Naive thymus-derived CD4-positive, alpha-beta T cell (primary cell): Measurements from ENCODE around the gene RNF222. TPM values are rescaled to one million over a fixed set of nuclear protein-coding genes. Genes with fewer than 3 reads are reported as not detected.

ENCODE experiments used
- ATAC-seq: fragments of 150-1000 bp; cut with Tn5 transposase; 2 replicates; pipeline ENCODE4 v1.10.0; 2021; ENCODE audit warnings: mild to moderate bottlenecking, moderate library complexity
- CTCF ChIA-PET: fragments of 350-600 bp; sonication (Branson Sonifier 250); formaldehyde crosslinking; loops from one replicate; lab custom pipeline; 2021; ENCODE audit warnings: antibody characterized with exemption; lab: Charles Lee
- POLR2A ChIA-PET: fragments of 350-600 bp; sonication (Branson Sonifier 250); formaldehyde crosslinking; loops from one replicate; lab custom pipeline; 2021; ENCODE audit warnings: antibody characterized with exemption, inconsistent platforms; lab: Charles Lee
- DNase-seq, 9 donors: peaks; one replicate each; pipeline versions ENCODE4 v3.0.0 to v3.0.0-alpha.2; 2020 to 2022; ENCODE audit warnings: mixed read lengths in 1 of 9
- H3K27ac ChIP-seq: one replicate; pipeline ENCODE4 v1.7.0; 2013; ENCODE audit warnings: mild to moderate bottlenecking, low read depth, low read length, moderate library complexity
- H3K27me3 ChIP-seq, 2 donors: one replicate each; pipeline ENCODE4 v1.7.0; 2013; ENCODE audit warnings: low read length in 2 of 2, mild to moderate bottlenecking in 2 of 2, moderate library complexity in 2 of 2; ENCODE audit not compliant: control insufficient read depth in 2 of 2, insufficient read depth in 2 of 2
- H3K36me3 ChIP-seq, 3 experiments: 1 replicate in 2 of 3; 2 replicates in 1 of 3; pipeline ENCODE4 v1.7.0; 2013; ENCODE audit warnings: low read length in 3 of 3, mild to moderate bottlenecking in 3 of 3, moderate library complexity in 1 of 3; ENCODE audit not compliant: insufficient read depth in 3 of 3, control insufficient read depth in 2 of 3
- H3K4me1 ChIP-seq, 2 donors: one replicate each; pipeline ENCODE4 v1.7.0; 2013; ENCODE audit warnings: low read length in 2 of 2, mild to moderate bottlenecking in 2 of 2, moderate library complexity in 1 of 2; ENCODE audit not compliant: control insufficient read depth in 2 of 2, insufficient read depth in 2 of 2
- H3K4me3 ChIP-seq: 2 replicates; pipeline ENCODE4 v1.7.0; 2013; ENCODE audit warnings: mild to moderate bottlenecking, low read length
- H3K9me3 ChIP-seq, 3 experiments: 1 replicate in 2 of 3; 2 replicates in 1 of 3; pipeline ENCODE4 v1.7.0; 2013; ENCODE audit warnings: low read length in 3 of 3; ENCODE audit not compliant: control insufficient read depth in 2 of 3
- H3K27ac Mint-ChIP-seq, 9 donors: one replicate each; pipeline ENCODE4 v1.8.0; 2020 to 2022; ENCODE audit warnings: mixed read lengths in 9 of 9, mild to moderate bottlenecking in 8 of 9, moderate library complexity in 5 of 9, inconsistent platforms in 2 of 9
- H3K27me3 Mint-ChIP-seq, 5 donors: one replicate each; pipeline ENCODE4 v1.8.0; 2021 to 2022; ENCODE audit warnings: mixed read lengths in 5 of 5, mild to moderate bottlenecking in 1 of 5
- H3K36me3 Mint-ChIP-seq, 5 donors: one replicate each; pipeline ENCODE4 v1.8.0; 2020 to 2022; ENCODE audit warnings: mixed read lengths in 5 of 5, mild to moderate bottlenecking in 3 of 5, inconsistent platforms in 1 of 5
- H3K4me1 Mint-ChIP-seq, 7 donors: one replicate each; pipeline ENCODE4 v1.8.0; 2020 to 2022; ENCODE audit warnings: mixed read lengths in 7 of 7, mild to moderate bottlenecking in 3 of 7, inconsistent platforms in 1 of 7
- H3K4me3 Mint-ChIP-seq, 10 donors: one replicate each; pipeline ENCODE4 v1.8.0; 2020 to 2022; ENCODE audit warnings: mild to moderate bottlenecking in 10 of 10, mixed read lengths in 10 of 10, moderate library complexity in 6 of 10, inconsistent platforms in 2 of 10
- H3K9me3 Mint-ChIP-seq, 11 donors: one replicate each; pipeline ENCODE4 v1.8.0; 2020 to 2022; ENCODE audit warnings: mixed read lengths in 11 of 11, mild to moderate bottlenecking in 4 of 11, inconsistent platforms in 1 of 11, moderate library complexity in 1 of 11
- intact Hi-C, 2 donors: fragments of 100-400 bp; cut with micrococcal nuclease; formaldehyde crosslinking; loops; one replicate each; pipeline ENCODE4 v1.15.1; 2023
- polyA plus RNA-seq, 2 donors: library from polyadenylated mRNA; unstranded; fragments of 300-500 nt; fragmentation: Illumina TruSeq; gene quantifications; one replicate each; pipeline ENCODE4 v1.2.3, GENCODE V29; 2021
- total RNA-seq, 6 experiments: library from RNA in 5 of 6; stranded (reverse) in 5 of 6; gene quantifications; 1 replicate in 5 of 6; 2 replicates in 1 of 6; pipeline ENCODE4 v1.2.3 and lab custom pipeline; 2021 to 2026

The RNF222 gene
- total and polyA plus RNA-seq, 7 experiments from 2014 or later = 0.13 to 1.7 (median 0.26) TPM; not detected in 1

DNA sequence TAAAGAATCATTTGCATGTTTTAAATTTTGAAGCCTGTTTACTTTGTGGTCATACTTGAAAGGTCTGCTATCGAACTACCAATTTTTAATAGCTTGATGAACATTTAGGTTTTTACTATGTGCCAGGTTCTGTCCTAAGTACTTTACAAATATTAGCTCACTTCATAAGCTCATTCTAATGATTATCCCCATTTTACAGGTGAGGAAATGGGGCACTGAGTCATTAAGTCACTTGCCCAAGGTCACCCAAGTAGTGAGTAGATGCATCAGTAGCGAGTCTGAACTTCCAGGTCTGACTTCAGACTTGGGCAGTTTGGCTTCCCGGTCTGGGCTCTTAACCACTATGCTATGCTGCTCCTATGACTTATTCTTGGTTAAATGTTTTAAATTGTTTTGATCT, 42.1 kb upstream of the RNF222 start:
- DNase-seq (no peak), ATAC-seq (no peak)
- Mint-ChIP-seq H3K9me3 (peaks cover 0 to 2% (median 0%) of the 10 kb centered on the region in 11 donors), H3K36me3 (peaks cover 5 to 26% (median 14%) of the 10 kb centered on the region in 5 donors), H3K4me3 (peak overlapping the region; percentile 12 to 96 (median 39)), H3K27me3 (no peaks in the 10 kb centered on the region), H3K4me1 (peaks cover 39 to 85% (median 75%) of the 10 kb centered on the region in 7 donors), H3K27ac (peak overlapping the region in 5 of 9 donors; percentile 12 to 51 (median 27))
- no peak overlapping the region for H3K4me3 ChIP-seq
- intact Hi-C loops = loop anchor here (5.0 to 10.0 kb wide), 6 partner anchors 192 to 1427 kb away; partner anchors contain the start of genes PIK3R5 (in 2 of the 2), CNTROB (in 1 of the 2), CTC1 (in 1 of the 2) and PFAS (in 1 of the 2)
- CTCF ChIA-PET = no interaction called here
- H3K36me3 ChIP-seq = peaks cover 0 to 17% (median 0%) of the 10 kb centered on the region in 3 experiments
- no peaks in the 10 kb centered on the region for H3K9me3 ChIP-seq
- peaks cover 24 to 38% of the 10 kb centered on the region in 2 donors for H3K4me1 ChIP-seq
- no peak overlapping the region for H3K27ac ChIP-seq
- POLR2A ChIA-PET = interaction anchor here (0.9 kb wide), 1 partner anchor 12 kb away, joined by 4 read pairs; no protein-coding TSS in a partner anchor
- no peaks in the 10 kb centered on the region for H3K27me3 ChIP-seq

DNA sequence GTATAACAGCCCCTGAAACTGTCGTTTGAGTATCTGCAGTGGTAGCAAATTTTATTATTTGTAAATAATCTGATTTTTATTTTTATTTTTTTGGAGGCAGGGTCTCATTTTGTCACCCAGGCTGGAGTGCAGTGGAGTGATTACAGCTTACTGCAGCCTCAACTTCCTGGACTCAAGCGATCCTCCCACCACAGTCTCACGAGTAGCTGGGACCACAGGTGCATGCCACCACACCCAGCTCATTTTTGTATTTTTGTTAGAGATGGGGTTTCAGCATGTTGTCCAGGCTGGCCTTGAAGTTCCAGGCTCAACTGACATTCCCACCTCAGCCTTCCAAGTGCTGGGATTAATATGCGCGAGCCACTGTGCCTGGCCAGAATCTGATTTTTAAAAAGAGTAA, 40.8 kb upstream of the RNF222 start:
- Histone ChIP-seq H3K4me1 (peaks cover 24 to 37% of the 10 kb centered on the region in 2 donors), H3K27ac (no peak overlapping the region), H3K4me3 (no peak overlapping the region), H3K36me3 (peaks cover 0 to 6% (median 0%) of the 10 kb centered on the region in 3 experiments), H3K9me3 (no peaks in the 10 kb centered on the region), H3K27me3 (no peaks in the 10 kb centered on the region)
- H3K27ac Mint-ChIP-seq = peak overlapping the region in 3 of 9 donors; percentile 13 to 74 (median 61)
- CTCF ChIA-PET = interaction anchor here (1.0 kb wide), 1 partner anchor 55 kb away, joined by 3 read pairs; no protein-coding TSS in a partner anchor
- H3K27me3 Mint-ChIP-seq = no peaks in the 10 kb centered on the region
- ATAC-seq (no peak), DNase-seq (peak in 1 of 9 donors; percentile 14)
- peaks cover 30 to 72% (median 63%) of the 10 kb centered on the region in 7 donors for H3K4me1 Mint-ChIP-seq
- H3K36me3 Mint-ChIP-seq = peaks cover 5 to 17% (median 6%) of the 10 kb centered on the region in 5 donors
- peaks cover 0 to 2% (median 0%) of the 10 kb centered on the region in 11 donors for H3K9me3 Mint-ChIP-seq
- intact Hi-C loops = loop anchor here (5.0 to 10.0 kb wide), 6 partner anchors 191 to 1426 kb away; partner anchors contain the start of genes PIK3R5 (in 2 of the 2), CNTROB (in 1 of the 2), CTC1 (in 1 of the 2) and PFAS (in 1 of the 2)
- H3K4me3 Mint-ChIP-seq = peak overlapping the region in 7 of 10 donors; percentile 29 to 97 (median 75)
- POLR2A ChIA-PET = interaction anchor here (0.6 kb wide), 1 partner anchor 1253 kb away, joined by 3 read pairs; no protein-coding TSS in a partner anchor

DNA sequence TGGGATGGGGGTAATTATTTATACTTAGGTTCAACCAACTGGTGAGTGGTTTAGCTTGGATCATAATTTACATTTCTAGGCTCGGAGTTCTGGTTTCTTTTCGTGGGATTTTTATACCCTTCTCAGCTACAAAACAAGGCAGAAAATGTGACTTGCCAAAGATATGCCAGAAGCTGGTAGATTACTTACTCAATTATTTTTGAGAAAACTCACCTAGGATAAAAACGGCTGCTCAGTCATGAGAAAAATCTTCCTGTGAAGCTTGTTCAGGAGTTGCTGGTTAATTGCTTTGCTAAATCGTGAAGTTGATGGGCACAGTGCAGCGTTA, 39.2 kb upstream of the RNF222 start:
- no peaks in the 10 kb centered on the region for H3K9me3 ChIP-seq
- DNase-seq = no peak
- intact Hi-C loops = loop anchor here (5.0 to 10.0 kb wide), 6 partner anchors 190 to 1425 kb away; partner anchors contain the start of genes PIK3R5 (in 2 of the 2), CNTROB (in 1 of the 2), CTC1 (in 1 of the 2) and PFAS (in 1 of the 2)
- peaks cover 0 to 13% (median 5%) of the 10 kb centered on the region in 5 donors for H3K36me3 Mint-ChIP-seq
- H3K27me3 Mint-ChIP-seq = no peaks in the 10 kb centered on the region
- no peaks in the 10 kb centered on the region for H3K9me3 Mint-ChIP-seq
- H3K4me1 Mint-ChIP-seq = peaks cover 21 to 59% (median 50%) of the 10 kb centered on the region in 7 donors
- peaks cover 0 to 6% (median 0%) of the 10 kb centered on the region in 3 experiments for H3K36me3 ChIP-seq
- H3K27ac Mint-ChIP-seq = peak overlapping the region; percentile 96 to 100 (median 98)
- POLR2A ChIA-PET = interaction anchor here (0.7 to 1.8 kb wide), 8 partner anchors 9 to 797 kb away, joined by 3 to 6 read pairs (median 4); no protein-coding TSS in a partner anchor
- H3K4me1 ChIP-seq = peaks cover 20 to 25% of the 10 kb centered on the region in 2 donors
- H3K4me3 Mint-ChIP-seq = peak overlapping the region; percentile 92 to 99 (median 96)
- H3K4me3 ChIP-seq = peak overlapping the region; percentile 81
- CTCF ChIA-PET = interaction anchor here (1.0 to 1.1 kb wide), 2 partner anchors 310 to 561 kb away, joined by 4 to 7 read pairs; no protein-coding TSS in a partner anchor
- no peaks in the 10 kb centered on the region for H3K27me3 ChIP-seq
- no peak for ATAC-seq
- H3K27ac ChIP-seq = peak overlapping the region; percentile 100

DNA sequence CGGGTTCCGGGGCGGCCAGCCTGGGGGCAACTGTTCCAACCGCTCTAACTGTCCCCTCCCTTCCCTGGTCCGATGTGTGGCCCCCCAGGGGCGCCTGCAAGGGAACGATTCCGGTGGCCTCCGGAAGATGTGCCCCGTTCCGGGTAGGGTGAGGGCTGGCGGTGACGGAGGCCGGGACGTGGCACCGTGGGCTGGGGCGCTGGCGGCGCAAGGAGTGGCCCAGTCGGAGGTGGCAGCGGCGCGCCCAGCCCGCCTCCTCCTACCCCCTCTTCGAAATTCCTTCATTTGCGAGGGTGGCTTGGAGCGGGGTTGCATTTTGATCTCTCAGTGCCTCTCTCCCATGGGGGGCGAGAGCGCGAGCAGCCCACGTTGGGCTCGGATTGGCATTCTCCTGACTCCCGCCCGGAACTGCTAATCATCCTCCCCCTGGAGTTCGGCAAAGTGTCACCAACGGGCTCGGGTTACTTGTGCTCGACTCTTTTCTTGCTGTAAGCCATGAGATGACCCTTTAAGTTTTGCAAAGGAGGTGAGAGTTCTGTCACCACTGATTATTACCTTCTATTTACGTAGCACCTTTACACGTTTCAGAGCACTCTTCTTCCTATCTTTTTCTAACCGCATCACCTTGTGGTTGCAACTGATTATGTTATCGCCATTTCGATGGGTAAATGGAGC, 38.7 kb upstream of the RNF222 start:
- peak overlapping the region; percentile 81 for H3K4me3 ChIP-seq

DNA sequence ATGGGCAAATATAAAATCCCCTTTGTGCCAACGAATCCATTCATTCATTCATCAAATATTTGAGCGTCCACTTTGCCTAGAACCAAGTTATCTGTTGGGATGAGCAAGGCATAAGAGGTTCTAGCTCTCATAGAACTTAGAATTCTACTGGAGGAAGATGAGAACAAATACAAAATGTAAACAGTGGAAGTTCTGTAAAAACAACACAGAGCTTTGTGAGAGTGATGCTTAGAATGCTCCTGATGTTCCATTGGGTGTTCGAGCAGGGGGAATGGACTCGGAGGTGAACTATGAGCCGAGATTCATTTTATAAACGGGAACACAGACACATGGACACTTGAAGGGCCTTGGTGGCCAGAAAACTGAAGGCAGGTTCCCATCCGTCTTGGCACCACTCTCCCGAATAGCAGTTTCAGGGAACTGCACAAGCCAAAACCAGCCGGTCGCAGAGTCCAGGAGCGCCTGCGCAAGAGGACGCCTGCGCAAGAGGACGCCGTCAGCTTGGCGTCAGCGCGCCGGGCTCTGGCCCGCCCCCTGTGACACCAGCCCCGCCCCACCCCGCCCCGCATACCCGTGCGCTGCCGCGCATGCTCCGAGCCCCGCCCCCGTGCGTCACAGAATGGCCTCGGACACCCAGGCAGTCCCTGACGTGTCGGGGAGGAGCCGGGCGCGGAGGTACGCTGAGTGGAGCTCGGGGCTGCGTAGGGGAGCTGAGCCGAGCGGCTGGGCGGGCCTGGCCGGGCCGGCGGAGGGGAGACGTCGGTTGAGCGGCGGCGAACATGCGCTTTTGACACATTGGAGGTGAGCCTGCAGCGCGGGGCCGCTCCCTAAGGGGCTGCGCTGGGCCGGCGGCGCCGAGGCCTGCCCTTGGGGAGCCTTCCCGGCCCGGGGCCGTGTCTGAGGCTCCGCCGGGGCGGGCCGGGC, 37.9 kb upstream of the RNF222 start, which contains the start of gene NDEL1:
TSS of gene NDEL1 (plus strand) at position 640 of the 924 bp plus-strand sequence. CDS start 8,388 bp downstream, outside the sequence.
- ATAC-seq (peak; percentile 95), DNase-seq (peak; percentile 97 to 99 (median 99))
- peak within 1 kb of the TSS; percentile 94 to 99 (median 96) for H3K4me3 Mint-ChIP-seq
- ChIA-PET POLR2A (interaction anchor here (0.6 to 1.5 kb wide), 10 partner anchors 43 to 423 kb away, joined by 3 to 12 read pairs (median 4); partner anchors contain the start of gene KRABD2), CTCF (interaction anchor here (0.5 to 1.2 kb wide), 5 partner anchors 22 to 447 kb away, joined by 3 to 7 read pairs (median 4); no protein-coding TSS in a partner anchor)
- intact Hi-C loops = loop anchor here (1.0 to 10.0 kb wide), 12 partner anchors 25 to 1423 kb away; partner anchors contain the start of genes PIK3R5 (in 2 of the 2), RPL26 (in 2 of the 2), CNTROB (in 1 of the 2) and CTC1 (in 1 of the 2)
- Histone ChIP-seq H3K4me3 (peak within 1 kb of the TSS; percentile 81), H3K36me3 (peaks cover 0 to 6% (median 0%) of the 10 kb centered on the region in 3 experiments), H3K9me3 (no peaks in the 10 kb centered on the region), H3K27ac (peak within 1 kb of the TSS; percentile 100), H3K27me3 (no peaks in the 10 kb centered on the region), H3K4me1 (peaks cover 10 to 22% of the 10 kb centered on the region in 2 donors)
- peaks cover 9 to 46% (median 37%) of the 10 kb centered on the region in 7 donors for H3K4me1 Mint-ChIP-seq
- H3K9me3 Mint-ChIP-seq = no peaks in the 10 kb centered on the region
- H3K27me3 Mint-ChIP-seq = no peaks in the 10 kb centered on the region
- peaks cover 0 to 8% (median 5%) of the 10 kb centered on the region in 5 donors for H3K36me3 Mint-ChIP-seq
- peak within 1 kb of the TSS; percentile 96 to 100 (median 98) for H3K27ac Mint-ChIP-seq

More for the DNA sequence above, 38.7 kb upstream of the RNF222 start:
- Mint-ChIP-seq H3K27me3 (no peaks in the 10 kb centered on the region), H3K4me1 (peaks cover 16 to 54% (median 45%) of the 10 kb centered on the region in 7 donors), H3K36me3 (peaks cover 0 to 10% (median 5%) of the 10 kb centered on the region in 5 donors), H3K27ac (peak overlapping the region; percentile 96 to 100 (median 98)), H3K4me3 (peak overlapping the region; percentile 92 to 99 (median 96)), H3K9me3 (no peaks in the 10 kb centered on the region)
- Histone ChIP-seq H3K4me1 (peaks cover 16 to 22% of the 10 kb centered on the region in 2 donors), H3K36me3 (peaks cover 0 to 6% (median 0%) of the 10 kb centered on the region in 3 experiments), H3K27me3 (no peaks in the 10 kb centered on the region), H3K9me3 (no peaks in the 10 kb centered on the region), H3K27ac (peak overlapping the region; percentile 100)
- intact Hi-C loops = loop anchor here (5.0 to 10.0 kb wide), 6 partner anchors 189 to 1424 kb away; partner anchors contain the start of genes PIK3R5 (in 2 of the 2), CNTROB (in 1 of the 2), CTC1 (in 1 of the 2) and PFAS (in 1 of the 2)
- DNase-seq (peak in 6 of 9 donors; percentile 56 to 74 (median 60)), ATAC-seq (peak; percentile 58)
- POLR2A ChIA-PET = interaction anchor here (0.6 to 1.8 kb wide), 15 partner anchors 10 to 463 kb away, joined by 3 to 12 read pairs (median 4); partner anchors contain the start of gene KRABD2
- CTCF ChIA-PET = interaction anchor here (1.0 to 1.2 kb wide), 4 partner anchors 27 to 562 kb away, joined by 4 to 7 read pairs (median 6); no protein-coding TSS in a partner anchor
